Esophagus muscularis mucosa (tissue), 4 donors: Measurements from ENCODE around the gene HNRNPL. TPM values are rescaled to one million over a fixed set of nuclear protein-coding genes. Genes with fewer than 3 reads are reported as not detected.

Experiments
- DNase-seq: peaks from one replicate; pipeline ENCODE4 v3.0.0-alpha.2; 2017; ENCODE audit errors: extremely low spot score
- H3K27ac ChIP-seq, 4 donors: fragments of 200-600 bp; sonication (generic); replicated peaks in 1 of 4; 1 replicate in 3 of 4; 2 replicates in 1 of 4; pipeline ENCODE4 v1.5.1; 2016 to 2019; ENCODE audit warnings: mild to moderate bottlenecking in 1 of 4
- H3K27me3 ChIP-seq, 4 donors: fragments of 200-600 bp; sonication (generic); one replicate each; pipeline versions ENCODE4 v1.5.1 to v1.6.0; 2016 to 2019
- H3K36me3 ChIP-seq, 4 donors: fragments of 200-600 bp; sonication (generic); one replicate each; pipeline ENCODE4 v1.5.1; 2016 to 2019
- H3K4me1 ChIP-seq, 4 donors: fragments of 200-600 bp; sonication (generic); one replicate each; pipeline ENCODE4 v1.5.1; 2016 to 2019
- H3K4me3 ChIP-seq, 4 donors: fragments of 200-600 bp; sonication (generic); 1 replicate in 2 of 4; 2 replicates in 2 of 4; pipeline ENCODE4 v1.5.1; 2016 to 2019; ENCODE audit warnings: mild to moderate bottlenecking in 4 of 4, moderate library complexity in 1 of 4
- H3K9me3 ChIP-seq, 4 donors: fragments of 200-600 bp; sonication (generic); 1 replicate in 3 of 4; 2 replicates in 1 of 4; pipeline ENCODE4 v1.5.1; 2016 to 2019
- EP300 ChIP-seq: sonication (generic); formaldehyde crosslinking; IDR thresholded peaks from one replicate; pipeline ENCODE4 v1.6.1; 2017; ENCODE audit warnings: antibody characterized with exemption
- POLR2A ChIP-seq: fragments of 450-650 bp; IDR thresholded peaks from one replicate; pipeline ENCODE4 v1.6.1; 2017; ENCODE audit warnings: antibody characterized with exemption, moderate library complexity, mild to moderate bottlenecking, low read depth
- POLR2AphosphoS5 ChIP-seq, 2 donors: sonication (generic); formaldehyde crosslinking; IDR thresholded peaks; one replicate each; pipeline ENCODE4 v1.6.1; 2017; ENCODE audit warnings: antibody characterized with exemption in 2 of 2
- WGBS: methylation state at CpG from one replicate; pipeline ENCODE4 v1.1.5; 2018; 5-methylcytosine and 5-hydroxymethylcytosine counted together
- intact Hi-C: fragments of 100-400 bp; cut with DNase I; formaldehyde crosslinking; loops from one replicate; pipeline ENCODE4 v1.15.1; 2023
- total RNA-seq, 4 donors: library from RNA; depleted of rRNA; stranded (reverse); fragments of >200 nt; gene quantifications; one replicate each; pipeline versions ENCODE4 v1.1.0 to v1.2.1, GENCODE V29; 2016
- TF ChIP-seq, protein P1 (sequence below), 3 experiments: fragments of 200-600 bp in 2 of 3; fragments of 450-650 bp in 1 of 3; sonication (generic) in 2 of 3; IDR thresholded peaks; one replicate each; pipeline ENCODE4 v1.5.1; 2017 to 2019; ENCODE audit warnings: antibody characterized with exemption in 3 of 3, mild to moderate bottlenecking in 2 of 3, moderate library complexity in 1 of 3

The HNRNPL gene
- total RNA-seq, 4 donors from 2014 or later, result 126 to 202 (median 180) TPM

DNA sequence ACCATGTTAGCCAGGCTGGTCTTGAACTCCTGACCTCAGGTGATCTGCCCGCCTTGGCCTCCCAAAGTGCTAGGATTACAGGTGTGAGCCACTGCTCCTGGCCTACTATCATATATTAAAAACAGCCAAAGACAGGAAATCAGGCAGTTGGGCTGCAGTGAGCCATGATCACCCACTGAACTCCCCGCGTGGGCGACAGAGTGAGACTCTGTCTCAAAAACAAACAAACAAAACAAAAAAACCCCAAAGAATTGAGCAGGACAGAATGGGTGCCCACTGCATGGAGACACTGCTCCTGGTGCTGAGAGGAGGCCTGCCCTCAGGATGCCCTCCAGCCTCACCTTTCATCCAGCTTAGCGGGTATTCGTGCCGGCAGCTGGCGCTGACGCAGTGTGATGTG is 33.5 kb upstream of the HNRNPL start:
- TF ChIP-seq POLR2A, result no peak
- TF ChIP-seq, protein P1, sequence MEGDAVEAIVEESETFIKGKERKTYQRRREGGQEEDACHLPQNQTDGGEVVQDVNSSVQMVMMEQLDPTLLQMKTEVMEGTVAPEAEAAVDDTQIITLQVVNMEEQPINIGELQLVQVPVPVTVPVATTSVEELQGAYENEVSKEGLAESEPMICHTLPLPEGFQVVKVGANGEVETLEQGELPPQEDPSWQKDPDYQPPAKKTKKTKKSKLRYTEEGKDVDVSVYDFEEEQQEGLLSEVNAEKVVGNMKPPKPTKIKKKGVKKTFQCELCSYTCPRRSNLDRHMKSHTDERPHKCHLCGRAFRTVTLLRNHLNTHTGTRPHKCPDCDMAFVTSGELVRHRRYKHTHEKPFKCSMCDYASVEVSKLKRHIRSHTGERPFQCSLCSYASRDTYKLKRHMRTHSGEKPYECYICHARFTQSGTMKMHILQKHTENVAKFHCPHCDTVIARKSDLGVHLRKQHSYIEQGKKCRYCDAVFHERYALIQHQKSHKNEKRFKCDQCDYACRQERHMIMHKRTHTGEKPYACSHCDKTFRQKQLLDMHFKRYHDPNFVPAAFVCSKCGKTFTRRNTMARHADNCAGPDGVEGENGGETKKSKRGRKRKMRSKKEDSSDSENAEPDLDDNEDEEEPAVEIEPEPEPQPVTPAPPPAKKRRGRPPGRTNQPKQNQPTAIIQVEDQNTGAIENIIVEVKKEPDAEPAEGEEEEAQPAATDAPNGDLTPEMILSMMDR (IDR thresholded peaks at IDR 0.05), result no peak
- WGBS, result 93% methylated on average over 9 of the region's 9 CpGs

DNA sequence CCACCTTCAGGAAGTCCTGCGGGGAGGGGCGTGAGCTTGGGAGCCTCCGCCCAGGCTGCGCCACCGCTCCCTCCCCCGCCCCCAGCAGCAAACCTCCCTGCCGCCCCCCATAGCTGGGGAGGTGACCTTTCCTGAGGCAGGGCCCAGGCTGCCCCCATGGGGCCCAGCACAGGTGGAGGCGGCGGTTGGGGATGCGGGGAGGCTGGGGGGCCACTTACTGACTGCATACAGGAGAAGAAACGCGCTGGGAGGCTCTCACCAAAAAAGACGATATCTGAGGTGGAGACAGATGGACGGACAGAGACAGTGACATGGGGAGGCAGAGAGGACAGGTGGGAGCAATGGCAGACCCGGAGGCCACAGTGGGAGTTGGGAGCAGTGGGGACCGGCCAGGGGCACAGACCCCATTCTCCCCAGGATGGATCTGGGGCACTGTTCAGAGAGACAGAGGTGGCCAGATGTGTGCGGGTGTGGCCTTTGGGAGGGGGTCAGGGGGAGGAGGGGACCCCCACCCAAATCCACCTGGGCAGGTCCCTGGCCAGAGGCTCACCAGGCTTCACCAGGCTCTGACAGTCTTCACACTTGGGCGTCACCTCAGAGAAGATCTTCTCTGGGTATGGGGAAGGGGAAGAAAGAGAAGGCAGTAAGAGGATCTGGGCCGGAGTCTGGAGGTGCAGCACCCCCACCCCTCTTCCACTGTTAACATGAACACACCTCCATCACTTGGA is 31.3 kb upstream of the HNRNPL start:
- peaks cover 11 to 24% (median 21%) of the 10 kb centered on the region in 4 donors for H3K4me1 ChIP-seq
- no peak for DNase-seq
- intact Hi-C loops, result no loop called here
- H3K9me3 ChIP-seq, result no peaks in the 10 kb centered on the region
- H3K27ac ChIP-seq, result no peak overlapping the region
- no peak for TF ChIP-seq POLR2A
- TF ChIP-seq, protein P1 (IDR thresholded peaks at IDR 0.05), result no peak
- H3K4me3 ChIP-seq, result no peak overlapping the region
- peaks cover 13 to 55% (median 50%) of the 10 kb centered on the region in 4 donors for H3K36me3 ChIP-seq
- WGBS, result 93% methylated on average over 13 of the region's 19 CpGs
- no peaks in the 10 kb centered on the region for H3K27me3 ChIP-seq

More for the DNA sequence above, 33.5 kb upstream of the HNRNPL start:
- Histone ChIP-seq H3K9me3 (no peaks in the 10 kb centered on the region), H3K4me1 (peaks cover 3 to 25% (median 20%) of the 10 kb centered on the region in 4 donors), H3K27me3 (no peaks in the 10 kb centered on the region), H3K36me3 (peaks cover 13 to 71% (median 59%) of the 10 kb centered on the region in 4 donors), H3K27ac (no peak overlapping the region), H3K4me3 (no peak overlapping the region)
- intact Hi-C loops, result no loop called here
- DNase-seq, result no peak

DNA sequence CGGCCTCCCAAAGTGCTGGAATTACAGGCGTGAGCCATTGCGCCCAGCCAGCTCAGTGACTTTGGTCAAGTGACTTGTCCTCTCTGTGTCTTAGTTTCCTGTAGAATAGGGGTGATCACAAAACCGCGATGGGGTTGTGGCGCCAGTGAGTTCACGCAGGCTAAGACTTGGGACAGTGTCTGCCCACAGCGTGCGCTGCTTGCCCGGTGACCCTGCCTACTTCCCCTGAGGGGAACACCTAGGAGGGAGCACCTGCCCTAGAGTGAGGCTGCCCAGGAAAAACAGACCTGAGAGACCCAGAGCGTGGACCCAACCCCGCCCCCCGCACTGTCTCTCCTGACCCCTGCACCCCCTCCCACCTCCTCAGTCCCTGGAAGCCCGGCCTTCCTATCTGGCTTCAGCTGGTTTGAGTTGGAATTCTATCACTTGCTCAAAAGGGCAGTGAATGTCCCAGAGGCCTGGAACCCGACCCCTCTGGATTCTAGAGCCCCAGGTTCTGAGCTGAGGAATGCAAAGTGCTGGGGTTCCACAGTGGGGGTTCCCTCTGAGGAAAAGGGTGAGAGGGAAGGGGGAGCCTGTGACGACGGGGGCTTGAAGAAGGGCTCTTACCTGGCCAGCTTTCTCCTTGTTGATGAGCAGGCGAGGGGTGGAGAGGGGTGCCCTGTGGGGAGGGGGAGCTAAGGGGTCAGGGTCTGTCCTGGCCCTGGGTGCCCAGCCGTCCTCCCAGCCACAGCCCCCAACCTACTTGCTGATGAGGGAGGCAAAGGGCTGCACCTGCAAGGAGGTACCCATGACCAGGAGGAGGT is 30.5 kb upstream of the HNRNPL start:
- WGBS, result 95% methylated on average over 16 of the region's 19 CpGs
- Histone ChIP-seq H3K4me1 (peaks cover 11 to 19% (median 14%) of the 10 kb centered on the region in 4 donors), H3K36me3 (peaks cover 13 to 55% (median 50%) of the 10 kb centered on the region in 4 donors), H3K4me3 (no peak overlapping the region), H3K27ac (no peak overlapping the region), H3K27me3 (no peaks in the 10 kb centered on the region), H3K9me3 (no peaks in the 10 kb centered on the region)
- TF ChIP-seq POLR2A (no peak), EP300 (no peak), POLR2AphosphoS5 (IDR thresholded peaks at IDR 0.05) (no peak)
- TF ChIP-seq, protein P1 (IDR thresholded peaks at IDR 0.05), result no peak
- DNase-seq, result no peak
- intact Hi-C loops, result no loop called here

DNA sequence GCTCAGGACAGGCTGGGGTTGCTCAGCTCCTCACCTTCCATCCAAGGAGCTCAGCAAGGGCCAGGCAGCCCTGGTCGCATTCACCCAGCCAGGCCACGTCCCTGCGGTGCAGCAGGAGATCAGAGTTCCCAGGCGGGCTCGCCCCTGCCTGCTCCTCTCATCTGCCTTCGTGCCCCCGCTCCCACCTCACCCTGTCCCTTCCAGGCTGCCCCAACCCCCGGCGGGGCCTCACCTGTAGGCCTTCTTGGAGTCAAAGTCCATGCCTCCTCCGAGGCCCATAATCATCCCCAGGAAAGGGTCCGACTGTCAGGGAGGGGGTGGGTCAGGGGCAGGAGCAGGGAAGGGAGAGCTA is 29.6 kb upstream of the HNRNPL start:
- 89% methylated on average over 7 of the region's 11 CpGs for WGBS
- Histone ChIP-seq H3K9me3 (no peaks in the 10 kb centered on the region), H3K27ac (no peak overlapping the region), H3K4me3 (no peak overlapping the region), H3K27me3 (no peaks in the 10 kb centered on the region), H3K4me1 (peaks cover 11 to 14% (median 12%) of the 10 kb centered on the region in 4 donors), H3K36me3 (peaks cover 13 to 55% (median 50%) of the 10 kb centered on the region in 4 donors)
- no peak for DNase-seq
- intact Hi-C loops, result no loop called here
- no peak for TF ChIP-seq POLR2A
- TF ChIP-seq EP300, result no peak
- TF ChIP-seq, protein P1 (IDR thresholded peaks at IDR 0.05), result no peak
- TF ChIP-seq POLR2AphosphoS5 (IDR thresholded peaks at IDR 0.05), result no peak
